Measurements from ENCODE around the gene NINJ2. TPM values are rescaled to one million over a fixed set of nuclear protein-coding genes. Genes with fewer than 3 reads are reported as not detected.

NINJ2 gene
- total RNA-seq, 1 experiment from 2014 or later, result 0.24 TPM

DNA sequence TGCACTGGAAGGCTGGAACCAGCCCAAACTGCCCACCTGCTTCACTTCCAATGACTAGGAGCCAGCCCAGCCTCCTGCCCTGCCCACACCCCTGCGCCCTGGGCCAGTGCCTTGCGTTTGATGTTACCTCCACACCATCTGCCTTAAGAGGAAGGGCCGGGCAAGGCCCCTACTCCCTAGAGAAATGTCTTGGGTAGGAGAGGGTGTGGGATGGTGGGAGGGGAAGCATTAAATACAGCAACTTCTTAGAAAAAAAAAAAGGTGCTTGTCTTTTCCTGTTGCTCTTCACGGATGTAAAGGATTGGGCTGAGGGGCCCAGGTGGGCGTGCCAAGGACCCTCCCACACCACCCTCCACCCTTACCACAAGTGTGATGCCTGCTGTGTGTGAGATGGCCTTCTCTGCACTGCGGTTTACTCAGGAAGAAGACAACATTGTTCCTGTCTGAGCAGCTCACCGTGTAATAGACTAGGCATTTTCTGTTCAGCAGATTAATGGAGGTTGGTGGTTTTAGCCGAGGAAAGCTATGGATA lies 99.9 kb downstream of the NINJ2 start:
- no peak for DNase-seq

More for the DNA sequence above, 99.9 kb downstream of the NINJ2 start:
- Histone ChIP-seq H3K9ac (ENCODE audit: extremely low read depth, insufficient read length, low read length) (no peak overlapping the region), H3K4me2 (ENCODE audit: insufficient read depth, insufficient read length, low read length) (no peak overlapping the region), H3K4me1 (ENCODE audit: insufficient read depth, low read length) (no peaks in the 10 kb centered on the region), H2BK120ac (ENCODE audit: low read depth, low read length, poor library complexity, severe bottlenecking) (no peak overlapping the region), H2AK5ac (ENCODE audit: insufficient read length, low read length) (no peak overlapping the region), H3K14ac (ENCODE audit: insufficient read depth, low read length) (no peak overlapping the region), H3K9me3 (ENCODE audit: control insufficient read depth, low read depth, low read length) (no peaks in the 10 kb centered on the region), H3K27me3 (ENCODE audit: insufficient read depth, low read length) (no peaks in the 10 kb centered on the region), H4K20me1 (ENCODE audit: control insufficient read depth, insufficient read depth, insufficient read length) (no peaks in the 10 kb centered on the region), H3K27ac (ENCODE audit: insufficient read length, low read depth, low read length) (no peak overlapping the region), H4K91ac (ENCODE audit: insufficient read length, low read depth, low read length) (no peak overlapping the region), H3K4ac (ENCODE audit: low read depth, low read length) (no peak overlapping the region), H4K8ac (replicated peaks; ENCODE audit: insufficient read length, low read depth, low read length) (no peak overlapping the region), H2BK15ac (ENCODE audit: low read depth, low read length) (no peak overlapping the region), H4K5ac (ENCODE audit: insufficient read length, low read depth, low read length) (no peak overlapping the region), H2BK5ac (ENCODE audit: insufficient read length, low read length) (no peak overlapping the region), H3K23me2 (ENCODE audit: insufficient read length, low read depth, low read length, poor library complexity, severe bottlenecking) (no peaks in the 10 kb centered on the region), H2BK12ac (ENCODE audit: insufficient read length, low read depth, low read length) (no peak overlapping the region), H2AFZ (ENCODE audit: low read length) (no peak overlapping the region), H3K56ac (ENCODE audit: insufficient read length, low read depth, low read length) (no peak overlapping the region), H3T11ph (ENCODE audit: low read length) (no peak overlapping the region), H3K23ac (ENCODE audit: insufficient read length, low read depth, low read length) (no peak overlapping the region), H2BK20ac (ENCODE audit: low read depth, low read length, poor library complexity, severe bottlenecking) (no peak overlapping the region), H3K79me1 (ENCODE audit: insufficient read depth, low read depth, low read length, poor library complexity, severe bottlenecking) (no peaks in the 10 kb centered on the region), H3K79me2 (ENCODE audit: insufficient read depth, low read length) (no peaks in the 10 kb centered on the region), H3K18ac (ENCODE audit: insufficient read length, low read depth, low read length) (no peak overlapping the region)
- no peak overlapping the region for H3K27ac Mint-ChIP-seq
- peaks cover 2 to 4% of the 10 kb centered on the region in 2 experiments; a peak in 2 of 4 replicates for H3K4me1 Mint-ChIP-seq
- no CpG with 5 or more reads among the region's 8 CpGs for WGBS (ENCODE audit: extremely low coverage, insufficient read length, low lambda C conversion rate)
- TF ChIP-seq CTCF (conservative IDR thresholded peaks at IDR 0.05), result no peak
- no peak overlapping the region for H3K4me3 Mint-ChIP-seq
- peaks cover 2% of the 10 kb centered on the region for H3K27me3 Mint-ChIP-seq (ENCODE audit: low read depth)
- H3K9me3 Mint-ChIP-seq, result no peaks in the 10 kb centered on the region
- no peaks in the 10 kb centered on the region; a peak in 1 of 7 replicates for H3K36me3 Mint-ChIP-seq (ENCODE audit: insufficient read depth in 1 of 3, low read depth in 3 of 3)

Measured in H9 (cell line).